H1 (cell line): ENCODE results near the gene PPP2R2C.

Source experiments
- BCL11A ChIP-seq, 2 experiments: IDR thresholded peaks; one replicate each; pipeline ENCODE4 v1.6.1; 2011; ENCODE audit warnings: low read depth in 2 of 2, low read length in 2 of 2, mild to moderate bottlenecking in 2 of 2
- CHD2 ChIP-seq: IDR thresholded peaks from 2 replicates; pipeline ENCODE4 v1.6.1; 2012; ENCODE audit warnings: low read length, improper control_type of control experiment
- KDM1A ChIP-seq: fragments of 200-600, 300-600 bp; sonication (generic); IDR thresholded peaks from 2 replicates; pipeline ENCODE4 v1.7.1; 2016; ENCODE audit warnings: mild to moderate bottlenecking, low read length, borderline replicate concordance
- NRF1 ChIP-seq: IDR thresholded peaks from 2 replicates; pipeline ENCODE4 v1.6.1; 2011; ENCODE audit warnings: mild to moderate bottlenecking, low read depth, low read length, improper control_type of control experiment
- POLR2A ChIP-seq, 2 experiments: IDR thresholded peaks; 1 replicate in 1 of 2; 2 replicates in 1 of 2; pipeline ENCODE4 v1.6.1; 2011; ENCODE audit warnings: low read depth in 2 of 2, low read length in 2 of 2, mild to moderate bottlenecking in 2 of 2; ENCODE audit errors: control extremely low read depth in 1 of 2
- SIN3A ChIP-seq, 2 experiments: IDR thresholded peaks in 1 of 2; conservative IDR thresholded peaks in 1 of 2; 2 replicates each; pipeline ENCODE4 v1.6.1; 2011 to 2012; ENCODE audit warnings: low read length in 2 of 2, improper control_type of control experiment in 1 of 2, low read depth in 1 of 2, mild to moderate bottlenecking in 1 of 2
- TAF1 ChIP-seq: IDR thresholded peaks from 2 replicates; pipeline ENCODE4 v1.6.1; 2011; ENCODE audit warnings: mild to moderate bottlenecking, low read depth, low read length
- TF ChIP-seq, protein P1 (sequence below), 3 experiments: IDR thresholded peaks; 1 replicate in 2 of 3; 2 replicates in 1 of 3; pipeline versions ENCODE4 v1.5.1 to v1.6.1; 2011; ENCODE audit warnings: low read length in 3 of 3, mild to moderate bottlenecking in 3 of 3, inconsistent platforms in 2 of 3, low read depth in 1 of 3, moderate library complexity in 1 of 3; ENCODE audit not compliant: insufficient read depth in 1 of 3; ENCODE audit errors: control extremely low read depth in 1 of 3

DNA sequence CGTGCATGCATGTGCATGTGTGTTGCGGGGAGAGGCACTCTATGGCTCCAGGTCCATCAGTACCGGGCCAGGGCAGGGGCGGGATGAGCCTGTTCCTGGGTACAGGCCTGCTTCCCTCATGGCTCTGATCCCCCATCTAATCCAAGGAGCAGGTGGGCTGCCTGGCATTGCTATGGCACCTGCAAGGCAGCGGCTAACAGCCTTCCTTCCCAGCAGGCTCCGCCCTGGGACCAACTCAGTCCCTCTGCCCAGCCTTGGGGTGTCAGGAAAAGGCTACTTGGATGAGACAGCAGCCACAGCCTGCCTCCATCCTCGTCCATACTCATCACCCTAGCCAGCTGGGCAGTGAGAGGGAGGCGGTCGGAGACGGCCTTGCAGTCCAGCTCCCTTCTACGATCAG lies 46.5 kb downstream of the PPP2R2C start:
- TF ChIP-seq, protein P1, sequence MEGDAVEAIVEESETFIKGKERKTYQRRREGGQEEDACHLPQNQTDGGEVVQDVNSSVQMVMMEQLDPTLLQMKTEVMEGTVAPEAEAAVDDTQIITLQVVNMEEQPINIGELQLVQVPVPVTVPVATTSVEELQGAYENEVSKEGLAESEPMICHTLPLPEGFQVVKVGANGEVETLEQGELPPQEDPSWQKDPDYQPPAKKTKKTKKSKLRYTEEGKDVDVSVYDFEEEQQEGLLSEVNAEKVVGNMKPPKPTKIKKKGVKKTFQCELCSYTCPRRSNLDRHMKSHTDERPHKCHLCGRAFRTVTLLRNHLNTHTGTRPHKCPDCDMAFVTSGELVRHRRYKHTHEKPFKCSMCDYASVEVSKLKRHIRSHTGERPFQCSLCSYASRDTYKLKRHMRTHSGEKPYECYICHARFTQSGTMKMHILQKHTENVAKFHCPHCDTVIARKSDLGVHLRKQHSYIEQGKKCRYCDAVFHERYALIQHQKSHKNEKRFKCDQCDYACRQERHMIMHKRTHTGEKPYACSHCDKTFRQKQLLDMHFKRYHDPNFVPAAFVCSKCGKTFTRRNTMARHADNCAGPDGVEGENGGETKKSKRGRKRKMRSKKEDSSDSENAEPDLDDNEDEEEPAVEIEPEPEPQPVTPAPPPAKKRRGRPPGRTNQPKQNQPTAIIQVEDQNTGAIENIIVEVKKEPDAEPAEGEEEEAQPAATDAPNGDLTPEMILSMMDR (IDR thresholded peaks at IDR 0.05; ENCODE audit: control extremely low read depth in 1 of 3, insufficient read depth in 1 of 3, low read depth in 1 of 3, low read length in 3 of 3) = no peak
- TF ChIP-seq TAF1 (no peak), NRF1 (no peak), BCL11A (IDR thresholded peaks at IDR 0.05; ENCODE audit: low read depth in 2 of 2, low read length in 2 of 2) (no peak), POLR2A (IDR thresholded peaks at IDR 0.05; ENCODE audit: control extremely low read depth in 1 of 2, low read depth in 2 of 2, low read length in 2 of 2) (no peak), SIN3A (conservative IDR thresholded peaks at IDR 0.05 in 1 of 2, IDR thresholded peaks at IDR 0.05 in 1 of 2; ENCODE audit: low read depth in 1 of 2, low read length in 2 of 2) (no peak), CHD2 (no peak), KDM1A (no peak)
